Hematopoietic multipotent progenitor cell (in vitro differentiated cells): ENCODE results near the gene MTSS2. TPM values are rescaled to one million over a fixed set of nuclear protein-coding genes. Genes with fewer than 3 reads are reported as not detected.

Experiments
- total RNA-seq: library from RNA; depleted of rRNA; stranded (reverse); fragments of >200 nt; gene quantifications from one replicate; pipeline ENCODE4 v1.2.3, GENCODE V29; 2012

Gene MTSS2
- total RNA-seq, 1 donor: 14.8 TPM

Other genes with a start within 250 kb of the MTSS2 start
- gene ST3GAL2, start 247.0 kb downstream of the MTSS2 start, total RNA-seq: 49.0 TPM
- gene FCSK, start 231.5 kb downstream of the MTSS2 start, total RNA-seq: 11.6 TPM
- 49.0 TPM for gene COG4, start 162.5 kb downstream of the MTSS2 start, total RNA-seq
- gene SF3B3, start 162.2 kb downstream of the MTSS2 start, total RNA-seq: 184 TPM
- under 0.01 TPM for gene IL34, start 39.5 kb downstream of the MTSS2 start, total RNA-seq
- gene VAC14, start 115.1 kb upstream of the MTSS2 start, total RNA-seq: 52.0 TPM